GM21390 (cell line): Measurements from ENCODE around the gene ELMO1.
"Not testable (repeated sequence)": the region's sequence is repeated elsewhere in the genome, so short reads cannot be mapped to it uniquely, and the experiment has no call there.

Experiments
- ATAC-seq: cut with Tn5 transposase; IDR thresholded peaks from one replicate; pipeline ENCODE4 v1.9.1; 2021; ENCODE audit not compliant: unreplicated experiment

Gene ELMO1

GRCh38 chr7:37150180-37150579 lies 298.5 kb downstream of the ELMO1 start:
- no peak for ATAC-seq

DNA sequence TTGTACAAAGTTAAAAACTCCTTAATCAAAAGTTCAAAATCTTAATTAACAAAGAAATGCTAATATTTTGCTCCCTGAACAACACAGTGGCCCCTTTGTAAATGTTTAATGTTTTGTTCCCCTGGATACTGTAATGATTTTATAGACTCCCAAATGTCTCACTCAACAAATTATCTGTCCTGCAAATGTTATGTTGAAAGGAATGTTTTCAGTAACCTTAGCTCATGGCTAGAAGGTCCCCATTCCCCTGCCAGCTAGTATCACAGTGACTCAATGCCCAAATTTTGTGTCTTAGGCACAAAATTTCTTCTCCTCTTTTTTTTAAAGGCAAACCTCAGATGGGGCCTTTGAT lies 298.9 kb downstream of the ELMO1 start:
- no peak for ATAC-seq

GRCh38 chr7:37149051-37149772 lies 299.5 kb downstream of the ELMO1 start:
- peak; percentile 63 for ATAC-seq

DNA sequence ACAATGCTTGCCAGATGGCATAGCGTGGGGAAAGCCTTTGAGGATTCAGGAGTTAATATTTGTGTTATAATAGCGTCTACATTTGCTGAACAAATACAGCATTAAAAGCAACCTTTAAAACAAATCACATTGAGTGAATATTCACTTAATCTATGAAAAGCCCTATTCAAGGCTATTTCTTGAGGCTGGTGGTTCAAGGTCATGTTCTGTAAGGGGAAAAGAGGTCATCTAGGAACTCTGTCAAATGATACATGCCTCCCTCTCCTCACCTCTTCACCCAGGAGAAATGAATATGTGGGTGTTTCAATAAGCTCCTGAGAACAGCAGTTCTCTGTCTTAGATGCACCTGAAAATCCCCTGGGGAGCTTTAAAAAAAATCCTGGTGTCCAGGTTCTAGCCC lies 303.0 kb downstream of the ELMO1 start:
- ATAC-seq: no peak

DNA sequence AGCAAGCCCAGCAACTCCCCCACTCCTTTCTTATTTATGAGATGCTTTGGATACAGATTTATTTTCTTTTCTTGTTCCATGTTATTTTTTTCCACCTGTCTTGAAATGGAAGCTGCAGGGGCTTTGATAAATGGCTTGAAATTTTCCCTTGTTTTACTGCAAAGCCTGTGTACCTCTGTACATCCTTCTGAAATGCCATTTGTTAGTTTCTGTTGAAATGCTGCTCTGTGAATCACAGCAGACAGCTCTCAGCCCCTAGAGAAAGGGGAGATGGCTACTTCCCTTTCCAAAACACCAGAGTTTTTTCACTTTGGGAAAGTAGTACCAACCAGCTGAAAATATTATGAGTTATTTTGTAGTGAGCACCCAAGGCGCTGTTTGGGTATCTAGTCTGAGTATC lies 304.2 kb downstream of the ELMO1 start:
- no peak for ATAC-seq

- no peak for ATAC-seq
Observed at GRCh38 chr7:37142958-37143357, 305.7 kb downstream of the ELMO1 start.

DNA sequence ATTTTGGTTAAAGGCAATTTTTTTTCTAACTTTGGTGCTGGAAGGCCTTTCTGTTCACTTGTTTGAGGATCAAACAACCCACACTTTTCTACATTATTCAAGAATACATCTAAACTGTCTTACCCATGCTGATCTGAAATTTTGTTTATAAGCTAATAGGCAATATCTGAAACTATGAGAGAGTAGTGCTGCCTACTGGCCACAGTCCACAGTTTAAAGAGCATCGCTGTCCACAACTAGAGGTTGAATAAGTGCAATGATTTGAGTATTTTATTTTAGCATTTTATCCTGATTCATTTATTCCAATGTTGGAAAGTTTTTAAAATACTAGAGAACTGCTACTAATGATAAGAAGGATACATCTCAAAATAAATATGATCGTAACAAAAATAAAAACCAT lies 306.9 kb downstream of the ELMO1 start:
- no peak for ATAC-seq

GRCh38 chr7:37133902-37134301 lies 314.8 kb downstream of the ELMO1 start:
- ATAC-seq: not testable (repeated sequence)

GRCh38 chr7:37131855-37132254 lies 316.8 kb downstream of the ELMO1 start:
- ATAC-seq: no peak

GRCh38 chr7:37129035-37129425 lies 319.6 kb downstream of the ELMO1 start:
- ATAC-seq: no peak

DNA sequence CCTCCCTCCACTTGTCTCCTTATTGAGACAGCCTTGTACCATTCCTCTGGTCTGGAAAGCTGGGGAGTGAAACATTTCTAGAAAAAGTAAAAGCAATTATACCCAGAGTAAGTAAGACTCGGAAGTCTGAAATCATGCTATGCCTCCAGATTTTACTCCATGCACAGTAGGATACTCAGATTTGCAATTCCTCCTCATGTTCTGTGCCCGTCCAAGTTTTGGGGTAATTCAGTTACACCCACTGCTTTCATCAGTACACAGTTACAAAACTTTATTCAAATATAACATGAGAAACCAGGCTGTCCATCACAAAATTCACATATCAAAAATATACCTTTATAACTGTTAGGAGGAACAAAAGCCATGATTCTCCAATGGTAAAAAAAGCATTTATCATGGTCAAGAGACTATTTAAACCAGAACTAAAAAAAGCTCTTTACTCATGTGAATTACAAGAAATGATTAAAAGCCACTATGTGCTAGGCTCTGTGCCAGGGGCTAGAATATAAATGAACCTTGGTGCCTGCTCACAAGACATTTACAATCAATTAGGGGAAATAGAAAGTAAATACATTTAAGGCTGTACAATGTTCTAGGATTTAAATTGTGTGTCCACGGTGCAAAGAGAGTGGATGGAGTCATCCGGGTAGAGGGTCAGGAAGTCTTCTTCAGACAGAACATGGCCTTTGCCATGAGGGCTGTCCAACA lies 320.2 kb downstream of the ELMO1 start:
- ATAC-seq: no peak

DNA sequence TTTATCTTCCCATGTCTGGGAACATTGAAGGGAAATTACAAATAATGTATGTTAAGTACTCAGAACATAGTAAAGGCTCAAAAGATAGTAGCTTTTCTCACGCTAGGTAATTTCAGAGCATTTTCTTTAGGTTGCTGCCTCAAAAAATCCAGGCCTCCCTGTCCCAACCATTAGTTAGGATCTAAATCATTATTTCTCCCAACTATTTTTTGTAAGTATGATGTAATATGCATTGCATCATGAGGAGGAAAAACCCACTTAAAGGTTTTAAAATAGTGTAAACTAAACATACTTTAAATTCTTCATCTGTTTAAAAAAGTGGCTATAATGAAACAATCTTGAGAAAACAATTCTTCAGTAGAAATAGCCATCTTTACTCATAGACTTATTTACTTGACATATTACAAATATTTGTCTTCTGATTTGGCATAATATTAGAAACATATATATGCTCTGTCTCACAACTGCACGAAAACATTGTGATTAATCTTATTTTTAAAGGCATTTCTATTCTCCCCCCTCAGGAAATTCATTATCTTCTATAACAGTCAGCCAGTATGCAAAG lies 329.3 kb downstream of the ELMO1 start:
- ATAC-seq: no peak

GRCh38 chr7:37118004-37118403 lies 330.7 kb downstream of the ELMO1 start:
- no peak for ATAC-seq

DNA sequence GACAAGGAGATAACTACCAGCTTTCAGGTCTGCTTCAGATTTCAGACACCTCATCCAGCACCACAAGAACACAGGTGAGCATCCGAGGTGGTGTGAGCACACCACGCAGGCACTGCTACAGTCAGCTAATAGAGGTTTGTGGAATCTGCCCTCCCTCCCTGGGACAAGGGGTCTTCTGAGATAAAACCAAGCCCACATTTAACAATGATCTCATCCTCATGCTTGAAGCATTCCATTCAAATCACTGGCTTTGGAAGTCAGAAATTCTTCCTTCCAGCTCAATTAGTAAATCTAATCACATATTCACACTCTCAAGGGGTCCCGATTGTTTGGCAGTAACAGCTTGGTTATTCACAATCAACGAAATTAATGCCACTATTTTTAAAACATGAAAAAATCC lies 331.4 kb downstream of the ELMO1 start:
- no peak for ATAC-seq

GRCh38 chr7:37116093-37116701 lies 332.5 kb downstream of the ELMO1 start:
- no peak for ATAC-seq

DNA sequence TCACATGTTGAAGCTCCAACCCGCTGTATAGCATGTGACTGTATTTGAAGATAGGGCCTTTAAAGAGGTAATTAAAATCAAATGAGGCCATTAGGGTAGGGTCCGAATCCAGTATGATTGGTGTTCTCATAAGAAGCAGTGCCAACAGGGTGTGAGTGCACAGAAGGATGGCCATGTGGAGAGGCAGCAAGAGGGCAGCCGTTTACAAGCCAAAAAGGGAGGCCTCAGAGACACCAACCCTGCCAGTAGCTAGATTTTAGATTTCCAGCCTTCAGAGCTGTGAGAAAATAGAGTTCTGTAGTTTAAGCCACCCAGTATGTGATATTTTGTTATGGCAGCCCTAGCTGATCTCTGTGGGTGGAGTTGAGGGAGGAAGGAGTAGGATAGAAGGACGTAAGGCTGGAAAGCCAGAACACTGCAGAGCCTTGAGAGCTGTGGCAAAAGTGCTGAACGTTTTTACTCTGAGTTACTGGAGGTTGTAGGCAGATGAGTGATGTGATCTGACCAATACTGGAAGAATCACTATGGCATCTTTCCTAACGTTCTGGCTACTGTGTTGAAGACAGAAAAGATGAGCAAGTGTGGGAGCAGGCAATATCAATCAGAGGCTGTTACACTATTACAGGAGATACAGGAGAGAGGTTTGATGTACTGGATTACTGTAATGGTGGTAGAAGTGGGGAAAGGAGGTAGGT lies 334.9 kb downstream of the ELMO1 start:
- ATAC-seq: no peak

DNA sequence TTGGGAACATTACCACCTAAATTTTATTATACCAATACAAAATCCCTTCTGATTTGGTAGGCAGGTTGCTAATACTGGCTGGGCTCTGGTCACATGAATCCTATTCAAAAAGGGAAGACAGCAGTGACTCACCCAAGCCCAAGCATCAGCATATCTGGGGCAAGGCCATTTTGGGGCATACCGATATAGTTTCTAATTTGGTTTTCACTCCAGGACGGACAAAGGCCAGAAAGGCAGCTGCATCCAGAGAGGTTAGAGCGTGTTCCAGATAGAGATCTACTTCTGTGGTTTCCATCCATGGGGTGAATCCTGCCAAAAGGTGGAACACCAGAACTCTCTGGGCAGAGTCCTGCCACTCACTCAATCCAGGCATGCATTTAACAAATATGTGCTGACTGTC lies 335.8 kb downstream of the ELMO1 start:
- no peak for ATAC-seq

DNA sequence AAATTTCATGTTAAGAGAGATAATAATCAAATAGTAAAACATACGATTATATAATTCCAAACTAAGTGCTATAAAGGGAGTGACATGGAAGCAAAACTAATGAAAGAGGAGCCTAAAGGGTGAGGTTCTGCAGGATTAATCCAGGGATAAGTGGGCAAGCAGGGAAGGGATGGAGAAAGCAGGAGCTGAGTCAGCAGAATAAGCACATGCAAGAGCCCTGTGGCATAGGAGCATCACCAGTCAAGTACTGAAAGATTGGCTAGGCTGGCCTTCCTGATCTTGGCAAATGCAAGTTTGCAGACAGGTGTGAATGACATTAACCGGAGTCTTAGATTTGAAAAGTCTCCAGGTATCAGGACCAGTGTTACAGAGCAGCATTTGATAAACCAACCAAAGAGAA lies 336.4 kb downstream of the ELMO1 start:
- ATAC-seq: no peak

DNA sequence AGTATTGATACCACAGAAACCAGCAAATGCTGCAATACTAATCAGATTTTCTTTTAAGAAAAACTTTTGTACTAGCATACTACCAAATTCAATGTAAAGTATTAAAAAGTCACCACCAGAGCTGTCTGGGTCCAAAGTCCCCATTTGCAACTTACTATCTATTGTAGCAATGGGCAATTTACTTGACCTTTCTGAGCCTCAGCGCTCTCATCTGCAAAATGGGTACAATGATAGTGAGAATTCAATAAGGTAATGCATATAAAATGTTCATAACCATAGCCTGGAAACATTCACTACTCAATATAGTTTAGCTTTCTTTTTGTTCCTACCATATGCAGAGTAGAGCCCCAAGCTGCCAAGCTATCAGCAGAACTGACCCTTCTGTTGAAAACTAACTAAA lies 337.2 kb downstream of the ELMO1 start:
- no peak for ATAC-seq

DNA sequence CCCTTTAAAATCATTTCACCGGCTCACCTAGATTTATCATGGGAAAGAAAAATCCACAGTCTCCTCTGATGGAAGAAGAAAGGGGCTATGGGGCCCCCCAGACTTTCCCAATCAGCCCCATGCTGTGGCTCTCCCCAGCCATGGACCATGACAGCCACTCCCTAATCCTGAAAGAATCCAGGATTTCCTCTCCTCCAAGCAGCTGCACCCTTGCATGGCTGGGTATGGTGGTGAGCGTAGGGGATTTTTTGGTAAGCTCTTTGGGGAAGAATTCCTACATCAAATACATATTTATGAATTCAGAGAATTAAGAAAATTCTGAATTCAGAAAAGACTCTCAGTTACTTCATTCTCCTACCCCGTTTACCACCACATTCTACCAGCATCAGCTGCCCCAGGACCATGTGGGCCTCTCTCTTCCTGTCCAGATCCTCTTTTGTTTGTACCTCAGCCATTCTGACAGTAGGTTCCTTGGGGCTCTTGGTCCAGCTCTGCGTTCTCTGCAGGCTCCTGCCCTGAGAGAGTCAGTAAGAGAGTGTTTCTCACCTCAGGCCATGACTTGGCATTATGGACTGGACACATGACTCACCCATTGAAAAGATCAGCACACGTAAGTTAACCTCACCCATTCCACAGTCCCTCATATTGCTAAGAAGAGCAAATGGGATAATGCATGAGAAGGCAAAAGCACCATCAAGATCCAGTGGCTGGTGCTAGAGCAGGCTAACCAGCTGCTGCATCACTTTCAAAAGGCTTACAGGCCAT lies 337.8 kb downstream of the ELMO1 start:
- ATAC-seq: no peak

DNA sequence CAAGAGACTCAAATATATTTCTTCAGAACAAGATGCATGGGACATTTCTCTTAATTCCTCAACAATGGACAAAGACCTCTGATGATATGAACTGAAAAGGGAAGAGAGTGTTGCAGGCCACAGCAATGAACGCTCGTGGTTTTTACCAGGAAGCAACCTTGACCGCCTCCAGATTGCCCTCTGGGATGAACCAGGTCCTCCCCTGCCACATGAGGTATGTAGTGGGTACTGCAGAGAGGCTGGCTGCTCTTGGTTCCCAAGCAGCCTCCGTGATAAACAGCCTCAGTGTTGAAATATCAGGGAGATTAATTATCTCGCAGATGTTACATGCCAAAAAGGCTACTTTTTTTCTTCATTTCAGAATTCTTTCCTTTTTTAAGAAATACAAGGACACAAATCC lies 338.8 kb downstream of the ELMO1 start:
- ATAC-seq: no peak
